ENCODE results near the gene PCP2.

DNA sequence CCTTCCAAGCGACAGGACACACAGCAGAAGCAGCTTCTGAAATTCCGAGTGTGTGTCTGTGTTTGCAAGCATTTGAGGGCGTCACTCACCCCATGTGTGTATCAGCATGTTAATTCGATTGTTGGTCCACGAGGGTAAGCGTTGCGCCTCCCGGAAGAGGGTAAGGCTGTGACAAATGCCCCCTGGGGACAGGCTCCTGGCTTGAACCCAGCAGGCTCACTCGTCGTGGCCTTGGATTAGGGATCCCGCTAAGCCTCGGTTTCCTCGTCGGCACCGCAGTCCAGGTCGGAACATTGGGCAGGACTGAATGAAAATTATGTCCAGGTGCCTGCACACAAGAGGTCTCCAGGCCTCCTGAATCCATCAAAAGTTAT lies 2.8 kb upstream of the PCP2 start:
- TF ChIP-seq FOXM1 (IDR thresholded peaks at IDR 0.05; ENCODE audit: borderline replicate concordance) (no peak), CTBP1 (IDR thresholded peaks at IDR 0.05; ENCODE audit: borderline replicate concordance) (no peak), ELF4 (IDR thresholded peaks at IDR 0.05) (no peak), TARDBP (IDR thresholded peaks at IDR 0.05) (no peak), BHLHE40 (IDR thresholded peaks at IDR 0.05; ENCODE audit: borderline replicate concordance) (no peak), SUZ12 (IDR thresholded peaks at IDR 0.05) (no peak), HDGF (IDR thresholded peaks at IDR 0.05; ENCODE audit: borderline replicate concordance) (no peak), SP1 (IDR thresholded peaks at IDR 0.05) (no peak)
- TF ChIP-seq, protein P1, sequence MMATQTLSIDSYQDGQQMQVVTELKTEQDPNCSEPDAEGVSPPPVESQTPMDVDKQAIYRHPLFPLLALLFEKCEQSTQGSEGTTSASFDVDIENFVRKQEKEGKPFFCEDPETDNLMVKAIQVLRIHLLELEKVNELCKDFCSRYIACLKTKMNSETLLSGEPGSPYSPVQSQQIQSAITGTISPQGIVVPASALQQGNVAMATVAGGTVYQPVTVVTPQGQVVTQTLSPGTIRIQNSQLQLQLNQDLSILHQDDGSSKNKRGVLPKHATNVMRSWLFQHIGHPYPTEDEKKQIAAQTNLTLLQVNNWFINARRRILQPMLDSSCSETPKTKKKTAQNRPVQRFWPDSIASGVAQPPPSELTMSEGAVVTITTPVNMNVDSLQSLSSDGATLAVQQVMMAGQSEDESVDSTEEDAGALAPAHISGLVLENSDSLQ (IDR thresholded peaks at IDR 0.05), result no peak
